SK-N-SH treated with all-trans-retinoic acid at 6 μM for 48 hours (cell line): ENCODE measurements around the gene TMEM132D.

ENCODE experiments used
- ARNTL ChIP-seq: fragments of 450-650 bp; formaldehyde crosslinking; IDR thresholded peaks from 2 replicates; pipeline ENCODE4 v1.5.0; 2020; ENCODE audit warnings: low read depth, mild to moderate bottlenecking, moderate library complexity, borderline replicate concordance
- CSDC2 ChIP-seq: fragments of 250-450 bp; sonication (Bioruptor Pico); IDR thresholded peaks from 2 replicates; pipeline ENCODE4 v1.5.0; 2020; ENCODE audit warnings: mild to moderate bottlenecking, moderate library complexity
- ZNF565 ChIP-seq: fragments of 450-650 bp; formaldehyde crosslinking; conservative IDR thresholded peaks from 2 replicates; pipeline ENCODE4 v1.5.0; 2020; ENCODE audit warnings: low read depth, mild to moderate bottlenecking, moderate library complexity
- ZNF8 ChIP-seq: fragments of 450-650 bp; formaldehyde crosslinking; IDR thresholded peaks from 2 replicates; pipeline ENCODE4 v1.5.0; 2020; ENCODE audit warnings: mild to moderate bottlenecking, moderate library complexity
- TF ChIP-seq, protein P1 (sequence below): fragments of 250-450 bp; sonication (Bioruptor Pico); IDR thresholded peaks from 2 replicates; pipeline ENCODE4 v1.8.0; 2020; ENCODE audit warnings: mild to moderate bottlenecking, moderate library complexity, borderline replicate concordance

DNA sequence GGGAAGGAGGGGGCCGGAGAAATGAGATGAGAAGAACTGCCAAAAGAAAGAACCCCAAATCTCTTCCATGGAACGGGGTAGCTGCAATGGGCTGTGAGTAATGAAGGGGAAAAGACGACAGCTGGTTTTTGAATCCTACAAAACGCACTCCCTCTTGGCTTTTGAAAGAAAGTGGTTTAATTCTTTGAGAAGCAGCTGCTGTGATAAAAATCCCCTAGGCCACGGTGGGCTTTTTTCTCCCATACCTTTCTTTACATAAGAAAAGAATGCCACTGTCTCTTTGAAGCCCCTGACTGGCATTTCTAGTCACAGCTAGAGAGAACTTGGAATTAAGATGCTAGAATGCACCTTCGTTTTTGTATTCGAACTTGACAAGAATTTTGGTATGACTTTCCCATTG, 564.5 kb downstream of the TMEM132D start:
- TF ChIP-seq, protein P1, sequence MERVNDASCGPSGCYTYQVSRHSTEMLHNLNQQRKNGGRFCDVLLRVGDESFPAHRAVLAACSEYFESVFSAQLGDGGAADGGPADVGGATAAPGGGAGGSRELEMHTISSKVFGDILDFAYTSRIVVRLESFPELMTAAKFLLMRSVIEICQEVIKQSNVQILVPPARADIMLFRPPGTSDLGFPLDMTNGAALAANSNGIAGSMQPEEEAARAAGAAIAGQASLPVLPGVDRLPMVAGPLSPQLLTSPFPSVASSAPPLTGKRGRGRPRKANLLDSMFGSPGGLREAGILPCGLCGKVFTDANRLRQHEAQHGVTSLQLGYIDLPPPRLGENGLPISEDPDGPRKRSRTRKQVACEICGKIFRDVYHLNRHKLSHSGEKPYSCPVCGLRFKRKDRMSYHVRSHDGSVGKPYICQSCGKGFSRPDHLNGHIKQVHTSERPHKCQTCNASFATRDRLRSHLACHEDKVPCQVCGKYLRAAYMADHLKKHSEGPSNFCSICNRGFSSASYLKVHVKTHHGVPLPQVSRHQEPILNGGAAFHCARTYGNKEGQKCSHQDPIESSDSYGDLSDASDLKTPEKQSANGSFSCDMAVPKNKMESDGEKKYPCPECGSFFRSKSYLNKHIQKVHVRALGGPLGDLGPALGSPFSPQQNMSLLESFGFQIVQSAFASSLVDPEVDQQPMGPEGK (CRISPR knock-in tag), result no peak
- TF ChIP-seq ARNTL (CRISPR knock-in tag) (no peak), CSDC2 (CRISPR knock-in tag) (no peak), ZNF565 (CRISPR knock-in tag) (no peak), ZNF8 (no peak)
